GM12892 (cell line): Measurements from ENCODE around the gene VANGL1.

ENCODE experiments used
- POLR2A ChIP-seq: IDR thresholded peaks from 2 replicates; pipeline ENCODE4 v1.6.1; 2011; ENCODE audit warnings: low read depth, low read length, control low read depth
- POLR2AphosphoS5 ChIP-seq: IDR thresholded peaks from 2 replicates; pipeline ENCODE4 v1.6.1; 2011; ENCODE audit warnings: low read depth, low read length, control low read depth

DNA sequence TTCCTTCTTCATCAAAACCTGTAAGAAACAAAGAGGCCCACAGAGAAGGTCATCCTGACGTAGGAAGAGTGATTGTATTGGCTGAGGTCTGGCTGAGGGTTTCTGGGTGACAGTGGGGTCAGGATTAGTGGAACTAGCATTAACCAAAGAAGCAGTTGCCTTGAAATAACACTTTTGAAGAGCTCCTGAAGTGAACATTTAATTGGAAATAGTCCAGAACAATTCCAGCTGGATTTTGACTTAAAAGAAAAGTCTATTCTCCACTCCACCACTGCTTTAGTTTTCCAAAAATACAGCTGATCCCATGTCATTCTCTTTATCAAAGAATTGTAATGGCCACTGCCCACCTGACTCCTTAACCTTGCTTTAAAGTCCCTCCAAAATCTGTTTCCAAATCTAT lies 99.0 kb downstream of the VANGL1 start:
- TF ChIP-seq POLR2A (no peak), POLR2AphosphoS5 (no peak)
